ENCODE data around the gene CDC42. TPM values are rescaled to one million over a fixed set of nuclear protein-coding genes. Genes with fewer than 3 reads are reported as not detected.

Gene CDC42
- total and polyA plus RNA-seq, 2 of the 4 experiments (the other 2 are of a cell fraction), result 162 to 609 TPM

GRCh38 chr1:22131062-22131461 is 78.6 kb downstream of the CDC42 start:
- DNase-seq (no peak), ATAC-seq (ENCODE audit: low read depth) (no peak)
- Histone ChIP-seq H3K4me2 (ENCODE audit: low read depth, low read length) (no peak overlapping the region), H3K36me3 (ENCODE audit: control insufficient read depth, insufficient read depth, low read length) (no peaks in the 10 kb centered on the region), H2AK9ac (replicated peaks; ENCODE audit: low read depth, low read length, poor library complexity) (no peak overlapping the region), H4K91ac (ENCODE audit: insufficient read depth, low read depth, low read length) (no peak overlapping the region), H3K4ac (ENCODE audit: low read depth, low read length) (no peak overlapping the region), H2AFZ (replicated peaks; ENCODE audit: low read length, poor library complexity) (no peak overlapping the region), H3K9me1 (ENCODE audit: insufficient read depth, low read length) (peaks cover 12% of the 10 kb centered on the region; the same call in 1 of the 2 replicates), H3K79me1 (ENCODE audit: low read depth in 1 of 2, low read length in 2 of 2) (no peaks in the 10 kb centered on the region; a peak in 2 of 4 replicates), H3K27me3 (ENCODE audit: control insufficient read depth, insufficient read depth, low read length) (peaks cover 6% of the 10 kb centered on the region), H4K8ac (ENCODE audit: low read depth in 2 of 2, low read length in 2 of 2) (no peak overlapping the region), H2BK20ac (ENCODE audit: low read depth, low read length) (no peak overlapping the region), H3K4me3 (ENCODE audit: insufficient read depth, low read depth, low read length) (no peak overlapping the region), H2BK120ac (ENCODE audit: low read depth, low read length) (no peak overlapping the region), H3K23ac (ENCODE audit: low read depth, low read length) (no peak overlapping the region), H2BK5ac (ENCODE audit: low read depth, low read length, poor library complexity, severe bottlenecking) (no peak overlapping the region), H3K27ac (ENCODE audit: insufficient read depth, low read length) (no peak overlapping the region), H3K14ac (replicated peaks; ENCODE audit: low read depth, low read length) (no peak overlapping the region), H3K9me3 (ENCODE audit: control insufficient read depth, insufficient read depth, low read length) (no peaks in the 10 kb centered on the region), H3K4me1 (ENCODE audit: control insufficient read depth, insufficient read depth, low read length) (peaks cover 4% of the 10 kb centered on the region), H3K56ac (ENCODE audit: extremely low read depth, insufficient read depth, low read length) (no peak overlapping the region), H3K18ac (ENCODE audit: low read depth, low read length) (no peak overlapping the region), H3K9ac (ENCODE audit: low read depth, low read length) (no peak overlapping the region), H4K20me1 (ENCODE audit: insufficient read depth, low read length) (peaks cover 24% of the 10 kb centered on the region), H4K5ac (ENCODE audit: low read depth, low read length) (no peak overlapping the region), H2BK15ac (ENCODE audit: low read depth, low read length) (no peak overlapping the region), H2AK5ac (ENCODE audit: low read depth, low read length) (no peak overlapping the region)
- 96% methylated on average over 4 of the region's 4 CpGs; no CpG with 5 or more reads in 1 of the 2 experiments for WGBS, 2 experiments (ENCODE audit: extremely low coverage in 2 of 2, insufficient read length in 1 of 2)
- TF ChIP-seq MAFK (IDR thresholded peaks at IDR 0.05; ENCODE audit: low read depth, low read length), result no peak
- no peak for TF ChIP-seq RFX5 (IDR thresholded peaks at IDR 0.05; ENCODE audit: low read depth, low read length)
- no peak for TF ChIP-seq SMC3 (IDR thresholded peaks at IDR 0.05; ENCODE audit: low read depth, low read length)
- TF ChIP-seq RCOR1 (IDR thresholded peaks at IDR 0.05; ENCODE audit: insufficient replicate concordance, low read length), result no peak
- no peak for TF ChIP-seq BHLHE40 (IDR thresholded peaks at IDR 0.05; ENCODE audit: low read depth, low read length)
- TF ChIP-seq POLR2A (IDR thresholded peaks at IDR 0.05; ENCODE audit: low read depth, low read length), result no peak
- TF ChIP-seq MAZ (IDR thresholded peaks at IDR 0.05; ENCODE audit: borderline replicate concordance, low read depth, low read length), result no peak
- no peak for TF ChIP-seq RAD21 (IDR thresholded peaks at IDR 0.05; ENCODE audit: low read length)
- no TSS peak for BruUV-seq (replicated peaks)
- POLR2A ChIA-PET (ENCODE audit: unreplicated experiment), result no interaction called here
- intact Hi-C loops (cut with micrococcal nuclease) (loop anchor here (5.0 kb wide), 1 partner anchor 214 kb away; no protein-coding TSS in a partner anchor), dilution Hi-C loops (cut with HindIII; ENCODE audit: low sequenced_read_pairs, unreplicated experiment) (no loop called here), in situ Hi-C loops (cut with MboI; ENCODE audit: low sequenced_read_pairs) (no loop called here)
- CTCF ChIA-PET, result no interaction called here

Data from IMR-90 (cell line).